Liver (tissue), 3 donors: ENCODE measurements around the gene CYP2A13.

Source experiments
- EGR1 ChIP-seq, 2 donors: IDR thresholded peaks; 2 replicates each; pipeline ENCODE4 v1.6.1; 2016 to 2018; ENCODE audit warnings: antibody characterized with exemption in 2 of 2, low read depth in 2 of 2
- FOXA1 ChIP-seq: IDR thresholded peaks from 2 replicates; pipeline ENCODE4 v1.6.1; 2016; ENCODE audit warnings: antibody characterized with exemption
- GABPA ChIP-seq, 2 donors: IDR thresholded peaks in 1 of 2; conservative IDR thresholded peaks in 1 of 2; 2 replicates each; pipeline ENCODE4 v1.6.1; 2016; ENCODE audit warnings: antibody characterized with exemption in 2 of 2, mild to moderate bottlenecking in 1 of 2, moderate library complexity in 1 of 2
- JUND ChIP-seq, 2 donors: IDR thresholded peaks; 2 replicates each; pipeline ENCODE4 v1.6.1; 2016; ENCODE audit warnings: antibody characterized with exemption in 2 of 2
- RAD21 ChIP-seq, 2 donors: IDR thresholded peaks; 2 replicates each; pipeline ENCODE4 v1.6.1; 2016; ENCODE audit warnings: antibody characterized with exemption in 2 of 2, mild to moderate bottlenecking in 2 of 2
- RXRA ChIP-seq, 2 donors: IDR thresholded peaks; 2 replicates each; pipeline ENCODE4 v1.6.1; 2017 to 2018; ENCODE audit warnings: antibody characterized with exemption in 2 of 2, mild to moderate bottlenecking in 1 of 2
- SP1 ChIP-seq: IDR thresholded peaks from 2 replicates; pipeline ENCODE4 v1.6.1; 2018; ENCODE audit warnings: antibody characterized with exemption, mild to moderate bottlenecking
- TAF1 ChIP-seq: conservative IDR thresholded peaks from 2 replicates; pipeline ENCODE4 v1.6.1; 2016; ENCODE audit warnings: antibody characterized with exemption, mild to moderate bottlenecking
- YY1 ChIP-seq: IDR thresholded peaks from 2 replicates; pipeline ENCODE4 v1.6.1; 2016; ENCODE audit warnings: antibody characterized with exemption, mild to moderate bottlenecking
- TF ChIP-seq, protein P1 (sequence below): fragments of 150-350 bp; IDR thresholded peaks from 2 replicates; pipeline ENCODE4 v1.5.1; 2017; ENCODE audit warnings: improper control_type of control experiment, low read depth, low read length; ENCODE audit not compliant: missing input control
- TF ChIP-seq, protein P2 (sequence below): IDR thresholded peaks from 2 replicates; pipeline ENCODE4 v1.6.1; 2016; ENCODE audit warnings: antibody characterized with exemption, mild to moderate bottlenecking
- TF ChIP-seq, protein P3 (sequence below): IDR thresholded peaks from 2 replicates; pipeline ENCODE4 v1.6.1; 2016; ENCODE audit warnings: antibody characterized with exemption
- TF ChIP-seq, protein P4 (sequence below): IDR thresholded peaks from 2 replicates; pipeline ENCODE4 v1.6.1; 2016; ENCODE audit warnings: antibody characterized with exemption
- TF ChIP-seq, protein P5 (sequence below): IDR thresholded peaks from 2 replicates; pipeline ENCODE4 v1.6.1; 2016; ENCODE audit warnings: antibody characterized with exemption
- donor health status: healthy.
- donor health status: healthy.

DNA sequence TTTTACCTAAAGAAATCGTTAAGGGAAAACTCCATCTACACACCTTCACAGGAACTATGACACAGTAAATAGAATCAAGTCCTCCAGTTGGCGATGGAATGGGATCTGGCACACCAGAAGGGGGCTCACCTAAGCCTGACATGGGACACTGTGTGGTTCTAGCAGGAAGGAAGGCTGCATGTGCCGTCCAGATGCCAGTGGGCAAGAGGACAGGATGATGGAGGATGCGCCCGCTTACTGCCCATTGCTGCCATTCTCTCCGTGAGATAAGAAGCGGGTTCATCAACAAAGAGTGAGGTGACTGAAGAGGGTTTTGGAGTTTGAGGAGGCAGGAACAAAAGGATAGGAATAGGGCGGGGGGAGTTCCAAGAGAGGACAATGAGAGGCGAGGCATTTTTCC is 23.0 kb downstream of the CYP2A13 start:
- TF ChIP-seq TAF1 = no peak
- no peak for TF ChIP-seq YY1
- TF ChIP-seq EGR1 (IDR thresholded peaks at IDR 0.05; ENCODE audit: low read depth in 2 of 2) = no peak
- no peak for TF ChIP-seq SP1
- TF ChIP-seq, protein P1, sequence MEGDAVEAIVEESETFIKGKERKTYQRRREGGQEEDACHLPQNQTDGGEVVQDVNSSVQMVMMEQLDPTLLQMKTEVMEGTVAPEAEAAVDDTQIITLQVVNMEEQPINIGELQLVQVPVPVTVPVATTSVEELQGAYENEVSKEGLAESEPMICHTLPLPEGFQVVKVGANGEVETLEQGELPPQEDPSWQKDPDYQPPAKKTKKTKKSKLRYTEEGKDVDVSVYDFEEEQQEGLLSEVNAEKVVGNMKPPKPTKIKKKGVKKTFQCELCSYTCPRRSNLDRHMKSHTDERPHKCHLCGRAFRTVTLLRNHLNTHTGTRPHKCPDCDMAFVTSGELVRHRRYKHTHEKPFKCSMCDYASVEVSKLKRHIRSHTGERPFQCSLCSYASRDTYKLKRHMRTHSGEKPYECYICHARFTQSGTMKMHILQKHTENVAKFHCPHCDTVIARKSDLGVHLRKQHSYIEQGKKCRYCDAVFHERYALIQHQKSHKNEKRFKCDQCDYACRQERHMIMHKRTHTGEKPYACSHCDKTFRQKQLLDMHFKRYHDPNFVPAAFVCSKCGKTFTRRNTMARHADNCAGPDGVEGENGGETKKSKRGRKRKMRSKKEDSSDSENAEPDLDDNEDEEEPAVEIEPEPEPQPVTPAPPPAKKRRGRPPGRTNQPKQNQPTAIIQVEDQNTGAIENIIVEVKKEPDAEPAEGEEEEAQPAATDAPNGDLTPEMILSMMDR = no peak
- TF ChIP-seq RAD21 (IDR thresholded peaks at IDR 0.05) = no peak
- TF ChIP-seq, protein P2, sequence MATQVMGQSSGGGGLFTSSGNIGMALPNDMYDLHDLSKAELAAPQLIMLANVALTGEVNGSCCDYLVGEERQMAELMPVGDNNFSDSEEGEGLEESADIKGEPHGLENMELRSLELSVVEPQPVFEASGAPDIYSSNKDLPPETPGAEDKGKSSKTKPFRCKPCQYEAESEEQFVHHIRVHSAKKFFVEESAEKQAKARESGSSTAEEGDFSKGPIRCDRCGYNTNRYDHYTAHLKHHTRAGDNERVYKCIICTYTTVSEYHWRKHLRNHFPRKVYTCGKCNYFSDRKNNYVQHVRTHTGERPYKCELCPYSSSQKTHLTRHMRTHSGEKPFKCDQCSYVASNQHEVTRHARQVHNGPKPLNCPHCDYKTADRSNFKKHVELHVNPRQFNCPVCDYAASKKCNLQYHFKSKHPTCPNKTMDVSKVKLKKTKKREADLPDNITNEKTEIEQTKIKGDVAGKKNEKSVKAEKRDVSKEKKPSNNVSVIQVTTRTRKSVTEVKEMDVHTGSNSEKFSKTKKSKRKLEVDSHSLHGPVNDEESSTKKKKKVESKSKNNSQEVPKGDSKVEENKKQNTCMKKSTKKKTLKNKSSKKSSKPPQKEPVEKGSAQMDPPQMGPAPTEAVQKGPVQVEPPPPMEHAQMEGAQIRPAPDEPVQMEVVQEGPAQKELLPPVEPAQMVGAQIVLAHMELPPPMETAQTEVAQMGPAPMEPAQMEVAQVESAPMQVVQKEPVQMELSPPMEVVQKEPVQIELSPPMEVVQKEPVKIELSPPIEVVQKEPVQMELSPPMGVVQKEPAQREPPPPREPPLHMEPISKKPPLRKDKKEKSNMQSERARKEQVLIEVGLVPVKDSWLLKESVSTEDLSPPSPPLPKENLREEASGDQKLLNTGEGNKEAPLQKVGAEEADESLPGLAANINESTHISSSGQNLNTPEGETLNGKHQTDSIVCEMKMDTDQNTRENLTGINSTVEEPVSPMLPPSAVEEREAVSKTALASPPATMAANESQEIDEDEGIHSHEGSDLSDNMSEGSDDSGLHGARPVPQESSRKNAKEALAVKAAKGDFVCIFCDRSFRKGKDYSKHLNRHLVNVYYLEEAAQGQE = no peak
- TF ChIP-seq, protein P3, sequence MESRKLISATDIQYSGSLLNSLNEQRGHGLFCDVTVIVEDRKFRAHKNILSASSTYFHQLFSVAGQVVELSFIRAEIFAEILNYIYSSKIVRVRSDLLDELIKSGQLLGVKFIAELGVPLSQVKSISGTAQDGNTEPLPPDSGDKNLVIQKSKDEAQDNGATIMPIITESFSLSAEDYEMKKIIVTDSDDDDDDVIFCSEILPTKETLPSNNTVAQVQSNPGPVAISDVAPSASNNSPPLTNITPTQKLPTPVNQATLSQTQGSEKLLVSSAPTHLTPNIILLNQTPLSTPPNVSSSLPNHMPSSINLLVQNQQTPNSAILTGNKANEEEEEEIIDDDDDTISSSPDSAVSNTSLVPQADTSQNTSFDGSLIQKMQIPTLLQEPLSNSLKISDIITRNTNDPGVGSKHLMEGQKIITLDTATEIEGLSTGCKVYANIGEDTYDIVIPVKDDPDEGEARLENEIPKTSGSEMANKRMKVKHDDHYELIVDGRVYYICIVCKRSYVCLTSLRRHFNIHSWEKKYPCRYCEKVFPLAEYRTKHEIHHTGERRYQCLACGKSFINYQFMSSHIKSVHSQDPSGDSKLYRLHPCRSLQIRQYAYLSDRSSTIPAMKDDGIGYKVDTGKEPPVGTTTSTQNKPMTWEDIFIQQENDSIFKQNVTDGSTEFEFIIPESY = no peak
- TF ChIP-seq GABPA (IDR thresholded peaks at IDR 0.05 in 1 of 2, conservative IDR thresholded peaks at IDR 0.05 in 1 of 2) = no peak
- TF ChIP-seq, protein P4, sequence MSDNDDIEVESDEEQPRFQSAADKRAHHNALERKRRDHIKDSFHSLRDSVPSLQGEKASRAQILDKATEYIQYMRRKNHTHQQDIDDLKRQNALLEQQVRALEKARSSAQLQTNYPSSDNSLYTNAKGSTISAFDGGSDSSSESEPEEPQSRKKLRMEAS = no peak
- TF ChIP-seq, protein P5, sequence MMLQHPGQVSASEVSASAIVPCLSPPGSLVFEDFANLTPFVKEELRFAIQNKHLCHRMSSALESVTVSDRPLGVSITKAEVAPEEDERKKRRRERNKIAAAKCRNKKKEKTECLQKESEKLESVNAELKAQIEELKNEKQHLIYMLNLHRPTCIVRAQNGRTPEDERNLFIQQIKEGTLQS = no peak
- TF ChIP-seq FOXA1 = no peak
- no peak for TF ChIP-seq JUND (IDR thresholded peaks at IDR 0.05)
- TF ChIP-seq RXRA (IDR thresholded peaks at IDR 0.05) = no peak
